T-helper 17 cell (primary cell): Measurements from ENCODE around the gene LTC4S. TPM values are rescaled to one million over a fixed set of nuclear protein-coding genes. Genes with fewer than 3 reads are reported as not detected.
A peak's percentile ranks its signal among the peaks of the same experiment; 100 is the strongest.

Experiments
- ATAC-seq: fragments of 150-1000 bp; cut with Tn5 transposase; 2 replicates; pipeline ENCODE4 v1.10.0; 2021; ENCODE audit warnings: mild to moderate bottlenecking, moderate library complexity
- DNase-seq, 3 donors: peaks; one replicate each; pipeline versions ENCODE4 v3.0.0 to v3.0.0-alpha.2; 2020 to 2021
- H3K9me3 ChIP-seq: one replicate; pipeline ENCODE4 v1.7.0; 2013; ENCODE audit warnings: low read length, mild to moderate bottlenecking; ENCODE audit not compliant: control insufficient read depth, poor library complexity, severe bottlenecking
- H3K27ac Mint-ChIP-seq: one replicate; pipeline ENCODE4 v1.8.0; 2022; ENCODE audit warnings: mild to moderate bottlenecking, moderate library complexity, mixed read lengths
- H3K27me3 Mint-ChIP-seq: one replicate; pipeline ENCODE4 v1.8.0; 2022; ENCODE audit warnings: mixed read lengths
- H3K36me3 Mint-ChIP-seq: one replicate; pipeline ENCODE4 v1.8.0; 2022; ENCODE audit warnings: low read depth, mixed read lengths
- H3K4me1 Mint-ChIP-seq: one replicate; pipeline ENCODE4 v1.8.0; 2022; ENCODE audit warnings: mild to moderate bottlenecking, mixed read lengths
- H3K4me3 Mint-ChIP-seq: one replicate; pipeline ENCODE4 v1.8.0; 2022; ENCODE audit warnings: mild to moderate bottlenecking, moderate library complexity, mixed read lengths
- total RNA-seq, 4 donors: library from RNA in 2 of 4; stranded (reverse) in 2 of 4; gene quantifications; one replicate each; pipeline ENCODE4 v1.2.3 and lab custom pipeline; 2022 to 2026

Gene LTC4S
- total RNA-seq, 2 donors from 2014 or later, result 6.4 to 6.8 TPM

- peak overlapping the region; percentile 25 for H3K4me3 Mint-ChIP-seq
- H3K27me3 Mint-ChIP-seq, result no peaks in the 10 kb centered on the region
- H3K4me1 Mint-ChIP-seq, result peaks cover 27% of the 10 kb centered on the region
- H3K27ac Mint-ChIP-seq, result no peak overlapping the region
- no peaks in the 10 kb centered on the region for H3K9me3 ChIP-seq
- ATAC-seq (no peak), DNase-seq (no peak)
- H3K36me3 Mint-ChIP-seq, result peaks cover 2% of the 10 kb centered on the region
Measured at GRCh38 chr5:179802207-179802883, 8.6 kb downstream of the LTC4S start.

- Mint-ChIP-seq H3K4me3 (peak overlapping the region; percentile 25), H3K27me3 (no peaks in the 10 kb centered on the region), H3K27ac (no peak overlapping the region), H3K36me3 (peaks cover 2% of the 10 kb centered on the region), H3K4me1 (peaks cover 29% of the 10 kb centered on the region)
- no peak for ATAC-seq
- no peak for DNase-seq
- no peaks in the 10 kb centered on the region for H3K9me3 ChIP-seq
Measured at GRCh38 chr5:179802950-179803562, 9.3 kb downstream of the LTC4S start.

GRCh38 chr5:179803651-179804554, 10.1 kb downstream of the LTC4S start:
- DNase-seq, result no peak

GRCh38 chr5:179804555-179804947, 10.8 kb downstream of the LTC4S start:
- H3K4me1 Mint-ChIP-seq, result peaks cover 29% of the 10 kb centered on the region
- no peaks in the 10 kb centered on the region for H3K9me3 ChIP-seq
- peaks cover 2% of the 10 kb centered on the region for H3K36me3 Mint-ChIP-seq
- no peaks in the 10 kb centered on the region for H3K27me3 Mint-ChIP-seq
- peak overlapping the region; percentile 66 for H3K27ac Mint-ChIP-seq
- no peak for DNase-seq
- peak overlapping the region; percentile 90 for H3K4me3 Mint-ChIP-seq
- ATAC-seq, result no peak

More at GRCh38 chr5:179803651-179804554, 10.1 kb downstream of the LTC4S start:
- no peaks in the 10 kb centered on the region for H3K27me3 Mint-ChIP-seq
- H3K4me1 Mint-ChIP-seq, result peaks cover 29% of the 10 kb centered on the region
- peaks cover 2% of the 10 kb centered on the region for H3K36me3 Mint-ChIP-seq
- H3K9me3 ChIP-seq, result no peaks in the 10 kb centered on the region
- peak overlapping the region; percentile 79 for H3K4me3 Mint-ChIP-seq
- peak; percentile 17 for ATAC-seq
- peak overlapping the region; percentile 66 for H3K27ac Mint-ChIP-seq

- ATAC-seq (no peak), DNase-seq (no peak)
- no peaks in the 10 kb centered on the region for H3K9me3 ChIP-seq
- peaks cover 29% of the 10 kb centered on the region for H3K4me1 Mint-ChIP-seq
- H3K27me3 Mint-ChIP-seq, result no peaks in the 10 kb centered on the region
- peaks cover 2% of the 10 kb centered on the region for H3K36me3 Mint-ChIP-seq
- peak overlapping the region; percentile 66 for H3K27ac Mint-ChIP-seq
- peak overlapping the region; percentile 90 for H3K4me3 Mint-ChIP-seq
Measured at GRCh38 chr5:179805070-179805528, 11.3 kb downstream of the LTC4S start.

GRCh38 chr5:179805529-179806249, 11.9 kb downstream of the LTC4S start:
- Mint-ChIP-seq H3K27ac (peak overlapping the region; percentile 66), H3K36me3 (peaks cover 2% of the 10 kb centered on the region), H3K4me3 (peak overlapping the region; percentile 90), H3K27me3 (no peaks in the 10 kb centered on the region), H3K4me1 (peaks cover 29% of the 10 kb centered on the region)
- no peaks in the 10 kb centered on the region for H3K9me3 ChIP-seq
- ATAC-seq (no peak), DNase-seq (no peak)

- peak within 1 kb of the TSS; percentile 90 for H3K4me3 Mint-ChIP-seq
- H3K27ac Mint-ChIP-seq, result peak within 1 kb of the TSS; percentile 43
- H3K4me1 Mint-ChIP-seq, result peaks cover 29% of the 10 kb centered on the region
- peak; percentile 52 to 55 (median 55) for DNase-seq
- ATAC-seq, result peak; percentile 80
- H3K9me3 ChIP-seq, result no peaks in the 10 kb centered on the region
- H3K27me3 Mint-ChIP-seq, result no peaks in the 10 kb centered on the region
- H3K36me3 Mint-ChIP-seq, result peaks cover 2% of the 10 kb centered on the region
Measured at GRCh38 chr5:179806250-179807048, 12.7 kb downstream of the LTC4S start, which contains the start of gene MGAT4B. Gene MGAT4B (minus strand): TSS chr5:179806866. CDS start chr5:179806583, 283 bp downstream.

- no peak for DNase-seq
- H3K27me3 Mint-ChIP-seq, result no peaks in the 10 kb centered on the region
- H3K4me1 Mint-ChIP-seq, result peaks cover 3% of the 10 kb centered on the region
- no peak overlapping the region for H3K4me3 Mint-ChIP-seq
- H3K9me3 ChIP-seq, result no peaks in the 10 kb centered on the region
- no peak overlapping the region for H3K27ac Mint-ChIP-seq
- H3K36me3 Mint-ChIP-seq, result no peaks in the 10 kb centered on the region
- no peak for ATAC-seq
Measured at GRCh38 chr5:179812135-179812825, 18.5 kb downstream of the LTC4S start.

- no peaks in the 10 kb centered on the region for H3K9me3 ChIP-seq
- no peaks in the 10 kb centered on the region for H3K36me3 Mint-ChIP-seq
- H3K27me3 Mint-ChIP-seq, result no peaks in the 10 kb centered on the region
- no peak overlapping the region for H3K27ac Mint-ChIP-seq
- DNase-seq, result no peak
- ATAC-seq, result no peak
- peaks cover 4% of the 10 kb centered on the region for H3K4me1 Mint-ChIP-seq
- H3K4me3 Mint-ChIP-seq, result no peak overlapping the region
Measured at GRCh38 chr5:179812997-179813607, 19.3 kb downstream of the LTC4S start.

- DNase-seq, result no peak
- ATAC-seq, result no peak
- H3K4me1 Mint-ChIP-seq, result peaks cover 10% of the 10 kb centered on the region
- no peaks in the 10 kb centered on the region for H3K27me3 Mint-ChIP-seq
- H3K36me3 Mint-ChIP-seq, result no peaks in the 10 kb centered on the region
- no peak overlapping the region for H3K27ac Mint-ChIP-seq
- H3K9me3 ChIP-seq, result no peaks in the 10 kb centered on the region
- no peak overlapping the region for H3K4me3 Mint-ChIP-seq
Measured at GRCh38 chr5:179814090-179814489, 20.3 kb downstream of the LTC4S start.

GRCh38 chr5:179815491-179816249, 21.9 kb downstream of the LTC4S start:
- H3K4me3 Mint-ChIP-seq, result peak overlapping the region; percentile 37

More at GRCh38 chr5:179815491-179816249, 21.9 kb downstream of the LTC4S start:
- peaks cover 20% of the 10 kb centered on the region for H3K4me1 Mint-ChIP-seq
- no peaks in the 10 kb centered on the region for H3K36me3 Mint-ChIP-seq
- no peak for DNase-seq
- H3K27me3 Mint-ChIP-seq, result no peaks in the 10 kb centered on the region
- ATAC-seq, result no peak
- H3K27ac Mint-ChIP-seq, result peak overlapping the region; percentile 79
- H3K9me3 ChIP-seq, result no peaks in the 10 kb centered on the region
